HG03439 (cell line): Measurements from ENCODE around the gene SPDYC.
"Not testable (repeated sequence)": the region's sequence is repeated elsewhere in the genome, so short reads cannot be mapped to it uniquely, and the experiment has no call there.

Experiments
- ATAC-seq: cut with Tn5 transposase; IDR thresholded peaks from one replicate; pipeline ENCODE4 v1.9.1; 2021; ENCODE audit warnings: mild to moderate bottlenecking, moderate library complexity; ENCODE audit not compliant: unreplicated experiment

Gene SPDYC

DNA sequence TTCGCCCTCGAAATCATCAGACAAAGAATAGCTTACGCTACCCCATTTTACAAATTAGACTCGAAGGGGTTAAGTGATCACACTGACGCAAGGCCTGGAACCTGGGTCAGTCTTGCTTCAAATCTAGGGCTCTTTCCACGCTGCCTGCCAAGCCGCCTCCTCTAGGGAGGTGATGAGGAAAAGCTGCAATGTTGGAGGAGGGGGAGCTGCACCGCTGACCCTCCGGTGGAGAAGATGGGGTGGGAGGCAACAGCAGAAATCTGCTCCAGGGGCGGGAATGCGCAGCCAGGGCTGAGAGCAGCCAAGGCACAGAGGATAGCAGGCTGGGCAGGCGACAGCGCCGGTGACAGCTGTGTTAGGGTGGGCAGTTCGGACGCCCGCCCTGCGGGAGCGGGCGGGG is 36.3 kb upstream of the SPDYC start:
- ATAC-seq, result no peak

DNA sequence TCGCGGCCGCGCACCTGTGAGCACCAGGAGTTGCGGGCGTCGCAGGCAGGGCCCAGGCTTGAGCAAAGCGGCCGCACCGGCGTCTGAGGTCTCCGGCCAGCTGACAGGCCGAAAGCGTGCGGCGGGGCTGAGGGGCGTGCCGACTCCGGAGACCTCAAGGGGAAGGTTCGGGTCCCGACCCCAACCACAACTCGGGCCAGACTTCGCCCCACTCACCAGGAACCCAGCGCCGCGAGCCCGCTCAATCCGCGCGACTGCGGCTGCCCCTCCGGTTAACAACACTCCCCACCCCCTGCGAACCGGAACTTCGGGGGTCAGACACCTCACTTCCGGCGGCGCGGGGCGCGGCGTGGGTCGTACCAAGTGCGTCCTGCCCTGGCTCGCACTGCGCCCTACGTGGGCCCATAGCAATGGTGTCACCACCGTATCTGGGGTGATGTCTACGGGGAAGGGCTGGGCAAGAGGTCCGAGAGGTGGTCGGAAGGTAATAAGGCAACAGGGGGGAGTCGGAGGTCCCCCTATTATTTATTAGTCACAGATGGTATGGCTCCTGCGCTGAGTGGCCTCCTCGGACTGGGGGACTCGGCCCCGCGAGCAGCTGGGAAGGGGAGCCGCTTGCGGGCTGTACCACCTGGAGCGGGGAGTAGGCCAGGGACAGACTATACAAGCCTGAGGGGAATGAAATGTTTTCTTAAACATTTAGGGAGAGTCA is 35.6 kb upstream of the SPDYC start, which contains the start of gene SYVN1:
Gene SYVN1 (minus strand): TSS at position 280 of the 712 bp plus-strand sequence. CDS start 918 bp downstream, outside the sequence.
- ATAC-seq, result peak; percentile 65

DNA sequence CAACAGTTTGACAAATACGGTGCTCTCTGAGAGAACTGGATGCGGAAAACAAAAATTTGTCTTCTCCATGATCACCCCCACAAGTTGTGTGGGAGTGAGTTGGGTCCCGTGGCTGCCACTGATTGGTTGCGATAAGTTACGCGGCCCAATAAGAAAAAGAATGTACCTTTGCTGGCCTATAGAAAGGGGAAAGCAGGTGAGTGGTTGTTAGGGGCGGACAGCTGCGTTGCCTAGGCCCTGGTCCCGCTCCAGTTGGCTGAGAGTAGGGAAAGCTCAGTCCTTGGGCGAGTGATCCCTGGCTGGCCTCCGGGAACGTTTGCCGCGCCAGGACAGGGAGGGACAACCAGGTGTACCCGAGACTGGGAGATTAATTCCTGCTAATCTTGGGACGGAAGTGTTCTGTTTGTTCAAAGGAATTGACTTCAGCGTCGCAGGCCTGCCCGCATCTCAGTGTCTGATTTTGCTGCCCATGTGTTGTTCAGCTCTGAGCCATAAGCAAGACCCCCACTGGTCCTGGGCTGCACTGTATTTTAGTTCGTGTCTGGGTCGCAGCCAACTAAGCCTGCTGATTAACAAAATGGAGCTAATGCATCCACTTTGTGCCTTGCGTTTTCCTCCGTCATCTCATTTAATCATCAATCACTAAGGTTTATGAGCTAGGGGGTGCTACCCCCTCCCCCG is 34.9 kb upstream of the SPDYC start:
- peak; percentile 56 for ATAC-seq

- ATAC-seq, result no peak
These were observed 34.3 kb upstream of the SPDYC start for GRCh38 chr11:65135633-65136145.

DNA sequence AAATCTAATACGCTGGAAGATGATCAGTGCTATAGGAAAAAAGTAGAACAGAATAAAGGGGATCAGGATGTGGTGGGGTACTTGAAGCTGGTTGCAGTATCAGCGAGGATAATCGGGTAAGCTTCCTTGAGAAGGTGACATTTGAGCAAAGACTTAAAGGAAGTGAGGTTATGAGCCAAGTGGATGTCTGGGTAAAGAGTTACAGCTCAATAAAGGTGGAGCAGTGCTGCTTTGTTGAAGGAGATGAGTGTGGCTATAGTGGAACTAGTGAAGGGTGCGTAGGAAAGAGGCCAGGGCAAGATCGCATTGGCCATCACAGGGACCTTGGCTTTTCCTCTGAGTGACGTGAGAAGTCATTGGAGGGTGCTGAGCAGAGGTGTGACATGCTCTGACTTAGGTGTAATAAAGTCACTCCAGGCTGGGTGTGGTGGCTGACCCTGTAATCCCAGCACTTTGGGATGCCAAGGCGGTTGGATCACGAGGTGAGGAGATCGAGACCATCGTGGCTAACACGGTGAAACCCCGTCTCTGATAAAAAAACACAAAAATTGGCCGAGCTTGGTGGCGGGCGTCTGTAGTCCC is 33.4 kb upstream of the SPDYC start:
- ATAC-seq, result no peak

- no peak for ATAC-seq
These were observed 28.0 kb upstream of the SPDYC start for GRCh38 chr11:65141896-65142494.

GRCh38 chr11:65147352-65148075 is 22.5 kb upstream of the SPDYC start:
- no peak for ATAC-seq

GRCh38 chr11:65148657-65149056 is 21.4 kb upstream of the SPDYC start:
- no peak for ATAC-seq

- ATAC-seq, result not testable (repeated sequence)
These were observed 19.9 kb upstream of the SPDYC start for GRCh38 chr11:65150131-65150508.

DNA sequence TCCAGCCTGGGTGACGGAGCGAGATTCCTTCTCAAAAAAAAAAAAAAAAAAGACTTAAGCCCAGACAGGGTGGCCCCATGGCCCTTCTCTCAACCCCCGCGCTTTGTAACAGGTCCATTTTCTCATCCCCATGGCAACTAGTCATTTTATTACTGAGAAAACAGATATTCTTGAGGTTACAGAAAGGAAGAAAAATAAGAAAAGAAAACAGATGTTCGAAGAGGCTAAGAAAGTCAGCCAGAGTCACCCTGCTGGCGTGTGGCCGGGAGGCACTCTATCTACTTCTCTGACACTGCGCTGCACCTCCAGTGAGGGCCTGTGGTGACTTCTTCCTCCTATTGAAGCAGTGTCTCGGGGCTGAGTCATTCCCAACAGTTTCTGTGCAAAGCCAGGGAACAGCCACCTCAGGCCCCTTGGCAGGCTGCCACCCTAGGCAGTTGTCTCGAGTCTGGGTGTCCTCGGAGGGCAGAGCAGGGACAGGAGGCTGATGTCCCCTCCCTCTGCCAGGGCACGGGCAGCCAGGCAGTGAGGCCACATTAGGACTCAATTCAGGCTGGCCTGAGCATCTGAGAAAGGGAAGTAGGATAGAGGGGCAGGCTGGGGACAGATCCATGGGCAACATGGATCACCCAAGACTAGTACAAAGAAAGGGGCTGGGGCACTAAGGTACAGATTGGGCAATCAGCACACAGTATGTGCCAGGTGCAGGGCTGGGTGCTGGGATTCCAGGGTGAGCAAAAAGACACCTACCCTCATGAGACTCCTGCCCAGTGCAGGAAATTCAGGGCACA is 19.3 kb upstream of the SPDYC start:
- ATAC-seq, result no peak

GRCh38 chr11:65151331-65151899 is 18.6 kb upstream of the SPDYC start:
- no peak for ATAC-seq

DNA sequence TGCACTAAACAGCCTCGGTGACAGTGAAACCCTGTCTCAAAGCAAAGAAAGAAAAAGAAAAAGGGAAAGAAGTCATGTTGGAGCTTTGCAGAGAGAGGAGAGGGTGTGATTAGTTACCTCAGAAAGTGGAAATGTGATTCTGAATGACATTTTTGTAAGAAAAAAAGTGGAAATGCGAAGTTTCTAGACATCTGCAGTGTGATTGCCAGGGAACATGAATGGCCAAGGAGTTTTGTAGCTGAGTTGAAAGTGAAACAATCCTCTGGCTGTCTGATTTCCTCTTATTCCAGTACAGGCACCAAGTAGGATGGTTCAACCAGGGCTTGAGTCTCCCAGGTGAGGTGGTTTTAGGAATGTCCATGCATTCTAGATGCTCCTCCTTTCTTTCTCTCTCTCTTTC is 17.9 kb upstream of the SPDYC start:
- no peak for ATAC-seq

DNA sequence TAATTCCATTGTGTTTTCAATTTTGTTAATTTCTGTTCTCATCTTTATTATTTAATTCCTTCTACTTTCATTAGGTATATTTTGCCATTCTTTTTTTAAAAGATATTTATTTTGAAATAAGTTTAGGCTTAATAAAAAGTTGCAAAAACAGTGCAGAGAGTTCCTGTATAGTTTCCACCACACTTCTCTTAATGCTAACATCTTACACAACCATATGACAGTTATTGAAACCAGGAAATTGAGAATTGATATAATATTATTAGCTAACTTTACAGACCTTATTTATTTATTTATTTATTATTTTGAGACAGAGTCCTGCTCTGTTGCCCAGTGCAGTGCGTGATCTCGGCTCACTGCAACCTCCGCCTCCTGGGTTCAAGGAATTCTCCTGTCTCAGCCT is 13.8 kb upstream of the SPDYC start:
- no peak for ATAC-seq

- ATAC-seq, result no peak
These were observed 13.1 kb upstream of the SPDYC start for GRCh38 chr11:65156926-65157325.

- ATAC-seq, result no peak
These were observed 12.7 kb upstream of the SPDYC start for GRCh38 chr11:65157336-65157735.

GRCh38 chr11:65159012-65159411 is 11.0 kb upstream of the SPDYC start:
- peak; percentile 89 for ATAC-seq

GRCh38 chr11:65160643-65161042 is 9.4 kb upstream of the SPDYC start:
- ATAC-seq, result no peak

DNA sequence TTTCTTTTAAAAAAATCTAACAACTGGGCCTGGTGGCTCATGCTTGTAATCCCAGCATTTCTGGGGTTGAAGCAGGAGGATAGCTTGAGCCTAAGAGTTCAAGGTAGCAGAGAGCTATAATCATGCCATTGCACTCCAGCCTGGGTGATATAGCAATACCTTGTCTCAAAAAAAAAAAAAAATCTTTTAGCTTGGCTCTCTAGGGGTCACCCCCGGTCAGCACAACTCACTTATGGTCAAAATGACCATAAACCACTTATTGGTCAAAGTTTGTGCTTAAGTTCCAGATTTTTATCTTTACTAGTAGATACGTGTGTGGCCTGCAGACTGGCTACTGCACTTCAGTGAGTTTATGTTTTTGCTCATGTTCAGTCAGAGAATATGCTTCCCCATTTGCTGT is 6.3 kb upstream of the SPDYC start:
- ATAC-seq, result no peak

DNA sequence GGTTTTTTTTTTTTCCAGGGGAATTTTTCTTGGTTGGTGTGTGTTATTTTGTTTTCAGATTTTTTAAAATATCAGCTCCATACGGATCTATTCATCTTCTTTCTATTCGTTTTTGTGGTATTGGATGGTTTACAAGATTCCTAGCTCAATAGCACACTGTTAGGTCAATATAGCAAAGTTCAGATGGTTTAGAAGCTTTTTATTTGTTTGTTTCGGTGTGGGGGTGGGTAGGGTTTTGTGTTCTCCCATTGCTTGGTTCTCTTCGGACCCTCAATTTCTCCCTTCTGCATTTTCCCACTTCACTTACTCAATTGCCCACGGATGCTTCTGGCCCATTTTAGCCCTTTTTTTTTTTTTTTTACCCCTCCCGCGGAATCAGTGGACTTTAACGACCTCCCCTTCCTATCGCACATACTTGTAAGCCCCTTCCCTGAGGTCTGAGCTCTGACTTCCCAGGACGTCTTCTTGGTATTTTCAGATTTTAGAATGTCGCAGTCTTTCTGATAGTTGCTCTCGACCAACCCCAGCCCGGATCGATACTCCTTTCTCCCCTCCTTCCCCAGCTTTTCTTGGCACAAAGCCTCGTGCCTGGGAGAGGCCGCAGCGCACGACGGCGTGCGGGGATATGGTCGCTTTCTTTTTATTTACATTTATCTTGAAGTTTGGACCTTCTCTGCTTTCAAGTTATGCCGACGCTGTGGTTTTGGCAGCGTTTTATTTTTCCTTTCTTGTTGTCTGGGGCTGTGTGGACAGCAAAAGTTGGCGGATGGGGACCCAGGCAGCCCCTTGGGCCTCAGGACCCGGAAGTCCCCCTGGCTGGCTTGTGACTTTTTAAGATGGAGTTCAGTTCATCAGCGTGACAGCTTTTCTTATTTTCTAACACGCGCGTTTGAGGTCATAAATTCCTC is 4.4 kb upstream of the SPDYC start:
- no peak for ATAC-seq
